Brain microvascular endothelial cell (primary cell): Measurements from ENCODE around the gene LFNG.

Source experiments
- DNase-seq: peaks from one replicate; pipeline ENCODE4 v3.0.0-alpha.2; 2020
- H3K27ac ChIP-seq: fragments of 250-450 bp; sonication (Bioruptor Pico); 2 replicates; pipeline ENCODE4 v1.5.1; 2020; ENCODE audit warnings: mild to moderate bottlenecking, moderate library complexity
- H3K27me3 ChIP-seq: fragments of 250-450 bp; sonication (Bioruptor Pico); replicated peaks from 2 replicates; pipeline ENCODE4 v1.5.1; 2020; ENCODE audit warnings: mild to moderate bottlenecking
- H3K36me3 ChIP-seq: fragments of 250-450 bp; sonication (Bioruptor Pico); replicated peaks from 2 replicates; pipeline ENCODE4 v1.5.1; 2020; ENCODE audit warnings: mild to moderate bottlenecking
- H3K4me3 ChIP-seq: 2 replicates; pipeline ENCODE4 v1.5.1; 2011; ENCODE audit warnings: low read depth, mild to moderate bottlenecking, control low read depth, low read length, moderate library complexity
- in situ Hi-C: cut with HindIII; loops from 2 replicates; pipeline ENCODE4 v1.10.0; 2017; ENCODE audit warnings: low sequenced_read_pairs, low pct_ligation_motif_present
- TF ChIP-seq, protein P1 (sequence below): IDR thresholded peaks from 2 replicates; pipeline ENCODE4 v1.5.1; 2011; ENCODE audit warnings: low read depth, mild to moderate bottlenecking, moderate library complexity, low read length, control low read depth, inconsistent platforms; ENCODE audit errors: missing control alignments

Gene LFNG

DNA sequence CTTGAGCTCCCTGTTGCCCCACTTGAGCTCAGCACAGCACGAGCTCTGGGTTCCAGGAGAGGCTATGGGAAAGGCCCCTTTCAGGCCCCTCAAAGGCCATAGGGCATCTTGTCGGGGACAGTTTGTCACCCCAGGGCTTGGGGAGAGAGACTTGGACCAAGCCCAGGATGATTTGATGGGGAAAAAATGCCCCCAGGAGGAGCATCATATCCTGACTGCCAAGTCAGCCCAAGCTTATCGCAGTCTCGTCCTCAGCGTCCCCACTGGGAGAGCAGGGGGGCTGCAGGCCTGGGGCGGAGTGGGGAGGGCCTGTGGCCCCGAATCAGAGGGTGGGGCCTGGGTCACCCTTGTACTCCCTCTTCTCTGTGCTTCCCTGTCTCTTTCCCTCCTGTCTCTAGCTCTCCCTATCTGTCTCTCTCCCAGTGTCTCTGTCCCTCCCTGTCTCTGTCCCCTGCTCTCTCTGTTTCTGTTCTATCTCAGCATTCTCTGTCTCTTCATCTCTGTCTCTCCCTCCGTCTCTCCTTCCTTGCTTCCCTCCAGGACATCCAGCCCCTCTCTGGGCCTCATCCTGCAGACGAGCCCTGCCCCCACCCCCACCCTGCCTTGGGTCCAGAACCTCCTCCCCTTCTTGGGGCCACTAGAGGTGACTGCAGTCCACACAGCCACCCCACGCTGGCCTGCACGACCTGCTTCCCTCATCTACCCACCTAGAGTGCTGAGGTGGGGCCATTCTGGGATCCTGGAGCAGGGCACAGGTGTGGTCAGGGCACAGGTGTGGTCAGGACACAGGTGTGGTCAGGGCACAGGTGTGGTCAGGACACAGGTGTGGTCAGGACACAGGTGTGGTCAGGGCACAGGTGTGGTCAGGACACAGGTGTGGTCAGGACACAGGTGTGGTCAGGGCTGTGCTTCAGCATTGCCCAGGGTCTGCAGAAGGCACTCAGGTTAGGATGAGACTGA, 26.1 kb upstream of the LFNG start:
- in situ Hi-C loops, result no loop called here
- Histone ChIP-seq H3K27me3 (no peaks in the 10 kb centered on the region), H3K36me3 (no peaks in the 10 kb centered on the region), H3K27ac (no peak overlapping the region), H3K4me3 (no peak overlapping the region)
- TF ChIP-seq, protein P1, sequence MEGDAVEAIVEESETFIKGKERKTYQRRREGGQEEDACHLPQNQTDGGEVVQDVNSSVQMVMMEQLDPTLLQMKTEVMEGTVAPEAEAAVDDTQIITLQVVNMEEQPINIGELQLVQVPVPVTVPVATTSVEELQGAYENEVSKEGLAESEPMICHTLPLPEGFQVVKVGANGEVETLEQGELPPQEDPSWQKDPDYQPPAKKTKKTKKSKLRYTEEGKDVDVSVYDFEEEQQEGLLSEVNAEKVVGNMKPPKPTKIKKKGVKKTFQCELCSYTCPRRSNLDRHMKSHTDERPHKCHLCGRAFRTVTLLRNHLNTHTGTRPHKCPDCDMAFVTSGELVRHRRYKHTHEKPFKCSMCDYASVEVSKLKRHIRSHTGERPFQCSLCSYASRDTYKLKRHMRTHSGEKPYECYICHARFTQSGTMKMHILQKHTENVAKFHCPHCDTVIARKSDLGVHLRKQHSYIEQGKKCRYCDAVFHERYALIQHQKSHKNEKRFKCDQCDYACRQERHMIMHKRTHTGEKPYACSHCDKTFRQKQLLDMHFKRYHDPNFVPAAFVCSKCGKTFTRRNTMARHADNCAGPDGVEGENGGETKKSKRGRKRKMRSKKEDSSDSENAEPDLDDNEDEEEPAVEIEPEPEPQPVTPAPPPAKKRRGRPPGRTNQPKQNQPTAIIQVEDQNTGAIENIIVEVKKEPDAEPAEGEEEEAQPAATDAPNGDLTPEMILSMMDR, result no peak
- DNase-seq, result peak; percentile 12

DNA sequence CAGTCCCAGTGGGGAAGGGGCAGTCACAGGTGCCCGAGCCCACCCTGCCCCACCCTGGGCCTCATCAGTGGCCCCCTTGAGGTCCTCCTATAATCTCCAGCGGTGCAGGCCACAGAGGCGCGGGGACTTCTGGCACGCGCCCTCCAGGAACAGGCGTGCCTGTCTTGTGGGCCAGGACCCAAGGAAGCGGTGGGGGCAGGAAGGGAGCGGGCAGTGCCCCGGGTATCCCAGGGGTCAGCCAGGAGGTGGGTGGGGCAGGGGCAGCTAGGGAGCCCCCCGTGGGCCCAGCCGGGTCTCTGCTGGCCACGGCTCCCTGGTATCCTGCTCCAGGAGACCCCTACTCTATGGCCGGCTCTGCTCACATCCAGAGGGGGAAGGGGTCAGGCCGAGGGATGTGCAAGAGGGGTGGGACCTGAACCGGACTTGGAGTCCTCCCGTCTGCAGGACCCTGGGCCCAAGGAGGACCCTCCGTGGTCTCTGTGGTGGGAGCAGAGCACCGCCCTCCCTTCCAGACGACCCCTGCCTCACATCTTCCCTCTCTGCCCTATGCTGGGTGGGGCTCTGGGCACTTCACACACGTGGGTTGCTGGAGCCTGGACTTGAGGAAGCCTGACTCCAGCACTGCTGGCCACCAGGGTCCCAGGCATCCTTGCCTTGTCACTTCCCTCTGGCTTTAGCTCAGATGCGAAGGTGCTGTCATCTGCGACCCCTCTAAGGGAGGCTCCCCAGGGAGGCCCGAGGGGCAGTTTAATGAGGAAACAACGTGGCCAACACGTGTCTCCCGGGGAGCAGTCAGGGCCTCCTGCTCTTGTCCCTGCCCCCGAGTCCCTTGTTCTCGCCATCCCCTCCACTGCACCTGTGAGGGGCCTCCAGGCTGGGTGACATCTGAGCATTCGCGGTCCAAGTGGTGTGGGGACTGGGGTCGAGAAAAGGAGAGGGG, 25.1 kb upstream of the LFNG start:
- H3K4me3 ChIP-seq, result no peak overlapping the region
- H3K27me3 ChIP-seq, result no peaks in the 10 kb centered on the region
- H3K36me3 ChIP-seq, result no peaks in the 10 kb centered on the region
- TF ChIP-seq, protein P1, result no peak
- in situ Hi-C loops, result no loop called here
- DNase-seq, result no peak
- no peak overlapping the region for H3K27ac ChIP-seq

DNA sequence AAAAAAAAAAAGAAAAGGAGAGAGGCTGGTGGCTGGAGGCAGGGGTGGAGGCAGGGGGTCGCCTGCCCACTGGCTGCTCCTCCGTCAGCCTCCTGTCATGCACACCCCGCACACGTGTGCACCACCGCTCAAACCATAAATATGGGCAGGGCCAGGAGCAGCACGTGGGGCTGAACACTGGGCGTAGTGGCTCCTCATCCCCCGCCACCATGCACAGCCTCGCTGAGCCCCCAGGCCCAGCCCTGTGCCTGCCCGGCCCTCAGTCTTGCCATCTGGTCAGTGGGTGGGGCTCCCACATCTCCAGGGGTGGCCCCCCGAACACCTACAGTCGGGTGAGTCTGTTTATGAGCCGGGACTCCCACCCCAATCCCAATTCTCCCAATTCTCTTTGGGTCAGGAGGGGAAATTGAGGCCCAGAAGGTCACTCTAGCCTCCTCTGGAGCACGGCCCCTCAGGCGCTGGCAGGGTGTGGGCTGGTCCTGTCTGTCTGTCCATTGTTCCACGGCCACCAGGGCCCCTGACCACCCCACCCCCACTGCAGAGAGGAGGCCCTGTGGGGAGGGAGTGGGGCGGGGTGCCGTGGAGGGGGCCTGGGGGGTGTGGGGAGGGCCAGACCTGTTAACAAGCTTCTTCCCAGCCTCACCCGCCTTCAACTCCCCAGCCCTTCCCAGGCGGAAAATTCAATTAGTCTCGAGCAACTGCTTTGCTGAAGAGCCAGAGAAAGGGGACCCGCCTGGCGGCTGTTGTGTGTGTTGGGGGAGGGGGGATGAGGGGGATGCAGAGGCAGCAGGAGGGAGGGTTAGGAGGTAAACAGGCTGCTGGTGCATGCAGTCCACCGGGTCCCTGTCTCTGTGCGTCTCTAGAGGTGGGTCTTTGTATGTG, 23.9 kb upstream of the LFNG start:
- no peak overlapping the region for H3K27ac ChIP-seq
- in situ Hi-C loops, result no loop called here
- DNase-seq, result no peak
- no peaks in the 10 kb centered on the region for H3K36me3 ChIP-seq
- H3K4me3 ChIP-seq, result no peak overlapping the region
- no peaks in the 10 kb centered on the region for H3K27me3 ChIP-seq
- TF ChIP-seq, protein P1, result no peak

DNA sequence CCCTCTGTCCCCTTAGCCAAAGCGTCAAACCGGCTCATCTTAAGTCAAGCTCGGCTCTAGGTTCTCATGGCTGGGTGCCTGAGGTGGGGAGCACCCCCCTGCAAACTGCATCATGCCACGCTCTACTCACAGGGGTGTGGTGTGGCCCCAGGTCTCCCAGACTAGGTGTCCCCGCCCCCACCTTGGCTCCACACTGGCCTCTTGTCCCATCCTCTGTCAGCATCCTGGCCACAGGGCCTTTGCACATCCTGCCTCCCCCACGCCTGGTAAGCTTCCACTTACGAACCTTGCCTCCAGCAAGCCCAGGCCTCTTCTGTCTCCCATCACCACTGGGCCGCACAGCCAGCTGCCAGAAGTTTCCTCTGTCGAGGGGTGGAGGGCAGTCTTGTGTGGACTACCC, 23.2 kb upstream of the LFNG start:
- no peak for DNase-seq
- Histone ChIP-seq H3K27ac (no peak overlapping the region), H3K4me3 (no peak overlapping the region), H3K36me3 (no peaks in the 10 kb centered on the region), H3K27me3 (no peaks in the 10 kb centered on the region)
- TF ChIP-seq, protein P1, result no peak
- in situ Hi-C loops, result no loop called here

DNA sequence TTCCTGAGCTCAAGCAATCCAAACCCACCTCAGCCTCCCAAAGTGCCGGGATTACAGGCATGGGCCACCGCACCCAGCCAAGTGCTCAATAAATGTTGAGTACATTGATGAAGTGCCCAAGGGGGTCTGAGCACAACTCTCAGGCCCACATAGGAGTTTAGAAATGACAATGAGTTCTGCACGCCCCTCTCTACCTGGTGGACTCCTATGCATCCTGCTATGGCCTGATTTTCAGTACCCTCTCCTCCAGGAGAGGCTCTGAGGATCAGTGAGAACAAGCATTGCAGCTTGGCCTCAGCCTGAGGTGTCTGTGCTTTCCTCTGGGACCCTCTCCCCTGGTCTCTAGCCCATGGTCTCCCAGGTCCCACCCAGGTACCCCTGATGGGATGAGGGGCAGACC, 22.5 kb upstream of the LFNG start:
- Histone ChIP-seq H3K27me3 (no peaks in the 10 kb centered on the region), H3K4me3 (no peak overlapping the region), H3K36me3 (no peaks in the 10 kb centered on the region), H3K27ac (no peak overlapping the region)
- TF ChIP-seq, protein P1, result no peak
- in situ Hi-C loops, result no loop called here
- no peak for DNase-seq
